Sigmoid colon (tissue), 7 donors: ENCODE measurements around the gene SUPT3H. TPM values are rescaled to one million over a fixed set of nuclear protein-coding genes. Genes with fewer than 3 reads are reported as not detected.

Experiments used
- DNase-seq: peaks from one replicate; pipeline ENCODE4 v3.0.0-alpha.2; 2019
- H3K27ac ChIP-seq, 4 donors: fragments of 200-600 bp; sonication (generic); one replicate each; pipeline ENCODE4 v1.5.1; 2016 to 2019; ENCODE audit warnings: mild to moderate bottlenecking in 1 of 4
- H3K27me3 ChIP-seq, 3 donors: fragments of 200-600 bp; sonication (generic); one replicate each; pipeline ENCODE4 v1.5.1; 2019; ENCODE audit warnings: mild to moderate bottlenecking in 1 of 3
- H3K36me3 ChIP-seq, 4 donors: fragments of 200-600 bp; sonication (generic); one replicate each; pipeline ENCODE4 v1.5.1; 2016 to 2019
- H3K4me1 ChIP-seq, 4 donors: fragments of 200-600 bp; sonication (generic); one replicate each; pipeline ENCODE4 v1.5.1; 2017 to 2019
- H3K4me3 ChIP-seq, 4 donors: fragments of 200-600 bp; sonication (generic); one replicate each; pipeline ENCODE4 v1.5.1; 2017 to 2019; ENCODE audit warnings: mild to moderate bottlenecking in 2 of 4, moderate library complexity in 1 of 4
- H3K9me3 ChIP-seq, 4 donors: fragments of 200-600 bp in 3 of 4; sonication (generic) in 3 of 4; one replicate each; pipeline versions ENCODE4 v1.5.1 to v1.6.1; 2013 to 2019
- EP300 ChIP-seq, 4 donors: sonication (generic); formaldehyde crosslinking; IDR thresholded peaks; one replicate each; pipeline ENCODE4 v1.6.1; 2017; ENCODE audit warnings: antibody characterized with exemption in 4 of 4
- POLR2A ChIP-seq, 2 donors: fragments of 450-650 bp; IDR thresholded peaks; one replicate each; pipeline ENCODE4 v1.6.1; 2016; ENCODE audit warnings: antibody characterized with exemption in 2 of 2, mild to moderate bottlenecking in 2 of 2, moderate library complexity in 2 of 2
- POLR2AphosphoS5 ChIP-seq, 4 donors: sonication (generic); formaldehyde crosslinking; IDR thresholded peaks; one replicate each; pipeline ENCODE4 v1.6.1; 2017; ENCODE audit warnings: antibody characterized with exemption in 4 of 4
- WGBS, 2 donors: extraction: QIAGEN DNeasy Blood & Tissue Kit; methylation state at CpG; one replicate each; pipeline ENCODE4 v1.1.7; 2013; 5-methylcytosine and 5-hydroxymethylcytosine counted together
- intact Hi-C: fragments of 100-400 bp; cut with DNase I; formaldehyde crosslinking; loops from one replicate; pipeline ENCODE4 v1.15.1; 2023
- polyA plus RNA-seq, 3 donors: library from polyadenylated mRNA; stranded (reverse); fragments of 200-250 nt; gene quantifications; one replicate each; pipeline ENCODE4 v1.2.3, GENCODE V29; 2013
- total RNA-seq, 4 donors: library from RNA; depleted of rRNA; stranded (reverse); fragments of >200 nt; gene quantifications; one replicate each; pipeline ENCODE4 v1.1.0, GENCODE V29; 2016
- TF ChIP-seq, protein P1 (sequence below), 4 experiments: fragments of 450-650 bp in 3 of 4; fragments of 200-600 bp in 1 of 4; IDR thresholded peaks; one replicate each; pipeline ENCODE4 v1.5.1; 2016 to 2019; ENCODE audit warnings: antibody characterized with exemption in 4 of 4, mild to moderate bottlenecking in 3 of 4, moderate library complexity in 2 of 4
- donor health status: healthy with polysubstance abuse.
- donor health status: Bipolar disorder and iron deficiency.
- donor health status: healthy.

Gene SUPT3H
- total and polyA plus RNA-seq, 7 donors, result 1.6 to 18.2 (median 10.6) TPM

DNA sequence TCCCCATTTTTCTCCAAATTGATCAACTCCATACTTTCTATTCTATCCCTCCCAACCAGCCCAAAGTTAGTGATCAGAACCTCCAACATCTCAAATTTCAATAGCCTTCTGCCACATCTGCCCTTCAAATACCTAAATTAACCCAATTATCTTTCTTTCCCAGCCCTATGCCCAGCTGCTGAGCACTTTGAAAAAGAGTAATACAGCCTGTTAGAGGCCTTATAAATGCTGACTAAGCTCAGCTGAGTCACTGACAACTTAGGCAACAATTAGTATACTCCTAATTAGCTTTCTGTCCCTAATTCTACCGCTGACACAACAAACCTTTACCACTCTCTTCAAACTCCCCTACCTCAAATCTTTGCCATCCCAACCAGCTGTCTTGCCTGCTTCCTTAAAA, 26.1 kb downstream of the SUPT3H start:
- WGBS, 2 donors, result 93% methylated on average over 1 of the region's 1 CpG
- intact Hi-C loops, result no loop called here
- H3K27ac ChIP-seq, result no peak overlapping the region

DNA sequence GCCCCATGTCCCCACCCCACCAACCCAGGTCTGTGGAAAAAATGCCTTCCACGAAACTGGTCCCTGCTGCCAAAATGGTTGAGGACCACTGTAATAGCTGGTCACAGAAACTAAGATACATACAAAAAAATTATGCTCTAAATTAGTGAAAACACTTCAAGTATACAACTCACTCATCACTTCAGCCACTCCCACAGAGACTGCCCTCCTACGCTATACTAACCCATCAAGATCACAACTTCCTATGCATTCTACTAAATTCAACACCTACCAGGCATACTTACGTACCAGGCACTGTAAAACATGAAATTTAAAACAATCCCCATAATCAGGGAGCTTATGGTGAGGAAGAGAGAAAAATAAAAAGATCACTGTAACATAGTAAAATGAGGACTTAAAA, 26.7 kb downstream of the SUPT3H start:
- Histone ChIP-seq H3K27me3 (no peaks in the 10 kb centered on the region), H3K4me1 (no peaks in the 10 kb centered on the region), H3K4me3 (no peak overlapping the region), H3K9me3 (no peaks in the 10 kb centered on the region), H3K27ac (no peak overlapping the region), H3K36me3 (no peaks in the 10 kb centered on the region)
- intact Hi-C loops, result no loop called here
- TF ChIP-seq EP300 (IDR thresholded peaks at IDR 0.05) (no peak), POLR2A (IDR thresholded peaks at IDR 0.05) (no peak), POLR2AphosphoS5 (IDR thresholded peaks at IDR 0.05) (no peak)
- TF ChIP-seq, protein P1, sequence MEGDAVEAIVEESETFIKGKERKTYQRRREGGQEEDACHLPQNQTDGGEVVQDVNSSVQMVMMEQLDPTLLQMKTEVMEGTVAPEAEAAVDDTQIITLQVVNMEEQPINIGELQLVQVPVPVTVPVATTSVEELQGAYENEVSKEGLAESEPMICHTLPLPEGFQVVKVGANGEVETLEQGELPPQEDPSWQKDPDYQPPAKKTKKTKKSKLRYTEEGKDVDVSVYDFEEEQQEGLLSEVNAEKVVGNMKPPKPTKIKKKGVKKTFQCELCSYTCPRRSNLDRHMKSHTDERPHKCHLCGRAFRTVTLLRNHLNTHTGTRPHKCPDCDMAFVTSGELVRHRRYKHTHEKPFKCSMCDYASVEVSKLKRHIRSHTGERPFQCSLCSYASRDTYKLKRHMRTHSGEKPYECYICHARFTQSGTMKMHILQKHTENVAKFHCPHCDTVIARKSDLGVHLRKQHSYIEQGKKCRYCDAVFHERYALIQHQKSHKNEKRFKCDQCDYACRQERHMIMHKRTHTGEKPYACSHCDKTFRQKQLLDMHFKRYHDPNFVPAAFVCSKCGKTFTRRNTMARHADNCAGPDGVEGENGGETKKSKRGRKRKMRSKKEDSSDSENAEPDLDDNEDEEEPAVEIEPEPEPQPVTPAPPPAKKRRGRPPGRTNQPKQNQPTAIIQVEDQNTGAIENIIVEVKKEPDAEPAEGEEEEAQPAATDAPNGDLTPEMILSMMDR (IDR thresholded peaks at IDR 0.05), result no peak
- DNase-seq, result no peak
- WGBS, 2 donors, result 96 to 98% methylated on average over 3 of the region's 3 CpGs

More for the DNA sequence above, 26.1 kb downstream of the SUPT3H start:
- TF ChIP-seq POLR2AphosphoS5 (IDR thresholded peaks at IDR 0.05), result no peak
- TF ChIP-seq EP300 (IDR thresholded peaks at IDR 0.05), result no peak
- TF ChIP-seq, protein P1 (IDR thresholded peaks at IDR 0.05), result no peak
- no peak for TF ChIP-seq POLR2A (IDR thresholded peaks at IDR 0.05)
- no peaks in the 10 kb centered on the region for H3K27me3 ChIP-seq
- no peak overlapping the region for H3K4me3 ChIP-seq
- no peaks in the 10 kb centered on the region for H3K36me3 ChIP-seq
- no peaks in the 10 kb centered on the region for H3K4me1 ChIP-seq
- no peaks in the 10 kb centered on the region for H3K9me3 ChIP-seq
- no peak for DNase-seq

DNA sequence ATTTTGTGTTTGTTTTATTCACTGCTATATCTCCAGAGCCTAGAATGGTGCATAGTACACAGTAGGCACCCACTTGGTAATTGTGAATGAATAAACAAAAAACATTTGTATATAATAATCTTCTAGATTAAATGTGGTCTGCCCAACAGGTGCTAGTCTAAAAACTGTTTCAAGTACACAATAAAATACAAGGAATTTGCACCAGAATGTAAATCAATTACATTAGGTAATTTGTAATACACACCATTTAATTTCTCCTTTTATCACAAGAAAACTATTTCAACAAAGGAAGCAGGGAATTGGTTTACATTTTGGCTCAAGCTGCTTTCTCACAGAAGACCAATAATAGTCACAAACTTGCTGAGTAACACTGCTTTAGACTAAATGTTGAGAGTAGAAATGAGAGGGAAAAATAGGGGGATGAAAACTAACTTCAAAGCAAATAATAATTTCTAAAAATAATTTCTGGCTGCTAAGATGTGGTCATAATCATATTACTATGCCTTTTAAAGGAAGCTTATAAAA, 27.5 kb downstream of the SUPT3H start:
- no peak for DNase-seq
- intact Hi-C loops, result no loop called here
- no peaks in the 10 kb centered on the region for H3K27me3 ChIP-seq
- no peak overlapping the region for H3K27ac ChIP-seq
- no peaks in the 10 kb centered on the region for H3K36me3 ChIP-seq
- TF ChIP-seq, protein P1 (IDR thresholded peaks at IDR 0.05), result no peak
- TF ChIP-seq EP300 (IDR thresholded peaks at IDR 0.05) (no peak), POLR2AphosphoS5 (IDR thresholded peaks at IDR 0.05) (no peak), POLR2A (IDR thresholded peaks at IDR 0.05) (no peak)
- no peaks in the 10 kb centered on the region for H3K9me3 ChIP-seq
- no peak overlapping the region for H3K4me3 ChIP-seq
- H3K4me1 ChIP-seq, result no peaks in the 10 kb centered on the region

- DNase-seq, result no peak
- Histone ChIP-seq H3K4me3 (no peak overlapping the region), H3K4me1 (no peaks in the 10 kb centered on the region), H3K36me3 (no peaks in the 10 kb centered on the region), H3K27ac (no peak overlapping the region), H3K9me3 (no peaks in the 10 kb centered on the region), H3K27me3 (no peaks in the 10 kb centered on the region)
- no peak for TF ChIP-seq EP300 (IDR thresholded peaks at IDR 0.05)
- TF ChIP-seq POLR2AphosphoS5 (IDR thresholded peaks at IDR 0.05), result no peak
- no peak for TF ChIP-seq POLR2A (IDR thresholded peaks at IDR 0.05)
- TF ChIP-seq, protein P1 (IDR thresholded peaks at IDR 0.05), result no peak
- WGBS, 2 donors, result 85 to 88% methylated on average over 2 of the region's 2 CpGs
- intact Hi-C loops, result no loop called here
Observed at GRCh38 chr6:45344900-45345299, 32.8 kb downstream of the SUPT3H start.

DNA sequence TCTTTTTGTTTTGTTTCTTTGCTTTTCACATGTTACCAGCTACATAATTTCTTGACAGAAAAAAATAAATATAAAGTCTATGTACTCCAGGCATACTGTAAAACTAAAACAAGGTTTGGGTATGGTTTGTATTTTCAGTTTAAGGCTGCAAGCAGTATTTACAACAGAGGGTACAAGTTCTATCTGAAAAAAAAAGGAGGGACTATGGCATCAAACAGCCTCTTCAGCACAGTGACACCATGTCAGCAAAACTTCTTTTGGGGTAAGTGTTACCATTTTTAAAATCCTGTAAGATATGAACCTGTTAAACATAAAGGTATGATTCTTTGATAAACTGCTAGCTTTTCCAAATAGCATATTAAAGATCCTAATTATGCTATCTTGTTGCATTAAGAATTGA, 49.2 kb downstream of the SUPT3H start:
- no peaks in the 10 kb centered on the region for H3K9me3 ChIP-seq
- intact Hi-C loops, result no loop called here
- TF ChIP-seq EP300 (IDR thresholded peaks at IDR 0.05), result no peak
- TF ChIP-seq POLR2AphosphoS5 (IDR thresholded peaks at IDR 0.05), result no peak
- TF ChIP-seq, protein P1 (IDR thresholded peaks at IDR 0.05), result no peak
- TF ChIP-seq POLR2A (IDR thresholded peaks at IDR 0.05), result no peak
- no peak for DNase-seq
- peaks cover 0 to 12% (median 5%) of the 10 kb centered on the region in 4 donors for H3K4me1 ChIP-seq
- H3K4me3 ChIP-seq, result peak overlapping the region in 2 of 4 donors; percentile 8 to 12
- no peak overlapping the region for H3K27ac ChIP-seq
- H3K36me3 ChIP-seq, result no peaks in the 10 kb centered on the region
- no peaks in the 10 kb centered on the region for H3K27me3 ChIP-seq
